Endothelial cell of umbilical vein (primary cell): ENCODE results near the gene TCIRG1.

Source experiments
- EZH2 ChIP-seq: IDR thresholded peaks from 2 replicates; pipeline ENCODE4 v1.6.1; 2012; ENCODE audit warnings: borderline replicate concordance, low read depth, mild to moderate bottlenecking, moderate library complexity, low read length, inconsistent platforms; ENCODE audit not compliant: severe bottlenecking
- FOS ChIP-seq: IDR thresholded peaks from 2 replicates; pipeline ENCODE4 v1.6.1; 2011; ENCODE audit warnings: mild to moderate bottlenecking, low read length, moderate library complexity, borderline replicate concordance; ENCODE audit not compliant: insufficient read depth
- GATA2 ChIP-seq: IDR thresholded peaks from 2 replicates; pipeline ENCODE4 v1.7.0; 2011; ENCODE audit warnings: low read depth, mild to moderate bottlenecking, moderate library complexity, mixed read lengths, low read length; ENCODE audit not compliant: insufficient read length, insufficient read depth
- JUN ChIP-seq: IDR thresholded peaks from 2 replicates; pipeline ENCODE4 v1.6.1; 2011; ENCODE audit warnings: borderline replicate concordance, low read depth; ENCODE audit not compliant: insufficient read length, insufficient read depth
- MYC ChIP-seq: IDR thresholded peaks from one replicate; pipeline ENCODE4 v1.6.1; 2011; ENCODE audit warnings: mild to moderate bottlenecking, low read depth, low read length
- POLR2A ChIP-seq: IDR thresholded peaks from 2 replicates; pipeline ENCODE4 v1.6.1; 2012; ENCODE audit warnings: low read depth, mild to moderate bottlenecking, control low read depth, low read length
- POLR2AphosphoS5 ChIP-seq: IDR thresholded peaks from 2 replicates; pipeline ENCODE4 v1.6.1; 2012; ENCODE audit warnings: low read depth, mild to moderate bottlenecking, control low read depth, low read length, moderate library complexity; ENCODE audit not compliant: insufficient read depth
- TF ChIP-seq, protein P1 (sequence below), 2 donors: IDR thresholded peaks; 1 replicate in 1 of 2; 2 replicates in 1 of 2; pipeline ENCODE4 v1.5.1; 2011; ENCODE audit warnings: low read length in 2 of 2, mild to moderate bottlenecking in 2 of 2, moderate library complexity in 2 of 2, control low read depth in 1 of 2, inconsistent platforms in 1 of 2, low read depth in 1 of 2; ENCODE audit not compliant: insufficient read depth in 1 of 2; ENCODE audit errors: extremely low read depth in 1 of 2
- TF ChIP-seq, protein P2 (sequence below): IDR thresholded peaks from 2 replicates; pipeline ENCODE4 v1.6.1; 2011; ENCODE audit not compliant: insufficient read depth, insufficient read length

DNA sequence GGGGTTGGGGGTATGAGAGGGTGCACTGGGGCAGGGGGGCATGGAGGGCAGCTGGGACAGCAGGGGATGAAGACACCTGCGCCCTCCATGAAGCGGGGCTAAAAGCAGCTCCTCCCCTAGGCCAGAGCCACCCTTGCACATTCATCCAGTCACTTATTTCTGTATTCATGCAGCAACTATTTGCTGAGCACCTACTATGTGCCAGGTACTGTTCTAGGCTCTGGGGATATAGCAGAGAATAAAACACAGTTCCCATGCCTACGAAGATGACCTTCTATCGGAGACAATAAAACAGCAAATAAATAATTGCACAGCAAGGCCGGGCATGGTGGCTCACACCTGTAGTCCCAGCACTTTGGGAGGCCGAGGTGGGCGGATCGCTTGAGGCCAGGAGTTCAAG is 23.4 kb upstream of the TCIRG1 start:
- no peak for TF ChIP-seq EZH2
- TF ChIP-seq, protein P1, sequence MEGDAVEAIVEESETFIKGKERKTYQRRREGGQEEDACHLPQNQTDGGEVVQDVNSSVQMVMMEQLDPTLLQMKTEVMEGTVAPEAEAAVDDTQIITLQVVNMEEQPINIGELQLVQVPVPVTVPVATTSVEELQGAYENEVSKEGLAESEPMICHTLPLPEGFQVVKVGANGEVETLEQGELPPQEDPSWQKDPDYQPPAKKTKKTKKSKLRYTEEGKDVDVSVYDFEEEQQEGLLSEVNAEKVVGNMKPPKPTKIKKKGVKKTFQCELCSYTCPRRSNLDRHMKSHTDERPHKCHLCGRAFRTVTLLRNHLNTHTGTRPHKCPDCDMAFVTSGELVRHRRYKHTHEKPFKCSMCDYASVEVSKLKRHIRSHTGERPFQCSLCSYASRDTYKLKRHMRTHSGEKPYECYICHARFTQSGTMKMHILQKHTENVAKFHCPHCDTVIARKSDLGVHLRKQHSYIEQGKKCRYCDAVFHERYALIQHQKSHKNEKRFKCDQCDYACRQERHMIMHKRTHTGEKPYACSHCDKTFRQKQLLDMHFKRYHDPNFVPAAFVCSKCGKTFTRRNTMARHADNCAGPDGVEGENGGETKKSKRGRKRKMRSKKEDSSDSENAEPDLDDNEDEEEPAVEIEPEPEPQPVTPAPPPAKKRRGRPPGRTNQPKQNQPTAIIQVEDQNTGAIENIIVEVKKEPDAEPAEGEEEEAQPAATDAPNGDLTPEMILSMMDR (IDR thresholded peaks at IDR 0.05; ENCODE audit: extremely low read depth in 1 of 2, insufficient read depth in 1 of 2, low read depth in 1 of 2, low read length in 2 of 2) = no peak
- no peak for TF ChIP-seq POLR2A
- TF ChIP-seq, protein P2, sequence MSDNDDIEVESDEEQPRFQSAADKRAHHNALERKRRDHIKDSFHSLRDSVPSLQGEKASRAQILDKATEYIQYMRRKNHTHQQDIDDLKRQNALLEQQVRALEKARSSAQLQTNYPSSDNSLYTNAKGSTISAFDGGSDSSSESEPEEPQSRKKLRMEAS = no peak
- TF ChIP-seq POLR2AphosphoS5 = no peak
- no peak for TF ChIP-seq JUN
- no peak for TF ChIP-seq GATA2
- no peak for TF ChIP-seq FOS
- no peak for TF ChIP-seq MYC
